HG03442 (cell line): ENCODE results near the gene NAALAD2.
"Not testable (repeated sequence)": the region's sequence is repeated elsewhere in the genome, so short reads cannot be mapped to it uniquely, and the experiment has no call there.

Experiments
- ATAC-seq: cut with Tn5 transposase; IDR thresholded peaks from one replicate; pipeline ENCODE4 v1.9.1; 2021; ENCODE audit warnings: mild to moderate bottlenecking, moderate library complexity; ENCODE audit not compliant: unreplicated experiment

NAALAD2 gene

DNA sequence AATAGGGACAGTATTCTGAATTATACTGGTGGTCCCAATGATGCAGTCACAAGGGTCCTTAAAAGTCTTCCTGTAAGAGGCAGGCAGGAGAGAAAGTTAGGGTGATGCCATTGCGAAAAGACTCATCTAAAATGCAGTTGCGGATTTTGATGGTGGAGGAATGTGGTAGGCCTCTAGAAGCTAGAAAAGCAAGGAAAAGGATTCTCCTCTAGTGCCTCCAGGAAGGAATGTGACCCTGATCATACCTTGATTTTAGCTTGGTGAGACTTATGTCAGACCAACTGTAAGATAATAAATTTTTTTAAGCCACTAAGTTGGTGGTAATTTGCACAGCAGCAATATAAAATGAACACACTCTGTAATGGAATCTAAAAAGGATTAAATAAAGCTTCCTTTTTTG is 54.5 kb downstream of the NAALAD2 start:
- no peak for ATAC-seq

DNA sequence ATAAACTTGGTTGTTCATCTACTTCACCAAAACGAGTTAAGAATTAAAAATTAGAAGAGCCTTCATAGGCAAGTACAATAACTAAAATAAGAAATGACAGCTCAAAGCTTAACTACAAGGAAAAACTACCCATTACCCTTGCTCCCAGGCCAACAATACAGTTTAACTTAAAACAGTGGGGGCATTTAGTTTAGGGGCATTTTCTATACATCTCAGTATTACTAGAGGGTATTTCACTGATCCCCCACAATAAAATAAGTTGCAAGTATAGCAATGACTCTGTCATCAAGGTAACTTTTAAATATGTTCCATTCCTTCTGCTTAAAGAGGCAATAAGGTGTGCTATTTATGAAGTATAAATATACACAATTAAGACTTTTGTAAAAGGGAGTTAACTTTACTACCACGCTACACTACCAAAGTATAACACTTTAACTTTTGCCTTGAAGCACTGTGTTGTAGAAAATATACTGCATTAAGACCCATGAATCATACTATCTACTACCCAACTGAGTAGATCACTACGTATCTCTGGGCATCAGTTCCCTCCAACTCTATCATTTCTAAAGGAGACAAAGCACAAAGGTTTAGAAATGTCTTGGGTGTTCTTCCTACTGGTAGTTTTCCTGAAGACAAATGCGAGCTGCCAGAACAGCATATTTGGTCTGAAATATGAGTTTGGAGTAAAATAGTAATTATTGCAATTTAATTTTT is 58.6 kb downstream of the NAALAD2 start:
- no peak for ATAC-seq

DNA sequence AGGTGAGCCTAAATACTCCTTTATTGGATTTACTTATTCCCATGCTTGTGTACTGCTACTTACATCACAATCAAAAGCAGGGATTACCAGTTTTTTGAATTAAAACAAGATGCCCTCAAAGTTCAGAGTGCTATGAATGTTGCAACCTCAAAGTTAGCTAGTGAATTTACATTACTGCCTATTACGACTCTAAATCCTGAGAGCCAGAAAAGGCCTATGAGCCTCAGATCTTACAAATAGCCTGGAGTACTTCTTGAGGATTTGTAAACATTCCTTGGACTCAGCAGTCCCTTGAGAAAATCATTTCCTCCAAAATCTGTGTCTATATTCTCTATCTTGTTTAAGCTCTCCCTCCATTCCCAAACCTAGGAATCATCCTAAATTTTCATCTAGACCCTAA is 62.9 kb downstream of the NAALAD2 start:
- no peak for ATAC-seq

DNA sequence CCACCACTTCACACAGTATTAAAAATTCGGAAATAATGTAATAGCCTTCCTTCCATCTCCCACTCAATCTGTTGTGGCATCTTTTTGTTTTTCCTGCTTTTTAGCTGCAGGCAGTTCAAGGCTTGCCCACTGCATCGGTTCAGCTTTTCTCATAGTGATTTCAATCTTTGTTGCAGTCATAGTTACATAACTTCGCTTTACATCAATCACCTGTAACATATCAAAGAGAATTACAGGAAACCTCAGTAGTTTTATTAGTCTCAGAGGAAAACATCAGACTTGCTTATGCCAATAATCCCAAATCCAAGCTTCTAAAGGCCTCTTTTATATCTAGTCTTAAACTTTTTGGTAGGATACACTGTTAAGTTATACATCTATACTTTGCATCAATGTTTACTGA is 67.9 kb downstream of the NAALAD2 start:
- no peak for ATAC-seq

DNA sequence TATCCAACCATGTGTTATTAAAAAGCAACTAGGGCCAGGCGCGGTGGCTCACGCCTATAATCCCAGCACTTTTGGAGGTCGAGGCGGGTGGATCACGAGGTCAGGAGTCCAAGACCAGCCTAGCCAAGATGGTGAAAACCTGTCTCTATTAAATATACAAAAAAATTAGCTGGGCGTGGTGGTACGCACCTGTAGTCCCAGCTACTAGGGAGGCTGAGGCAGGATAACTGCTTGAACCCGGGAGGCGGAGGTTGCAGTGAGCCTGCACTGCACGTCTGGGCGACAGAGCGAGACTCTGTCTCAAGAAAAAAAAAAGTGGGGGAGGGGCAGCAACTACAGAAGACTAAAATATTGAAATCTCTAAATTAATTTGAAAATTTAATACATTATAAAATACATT is 69.9 kb downstream of the NAALAD2 start:
- no peak for ATAC-seq

DNA sequence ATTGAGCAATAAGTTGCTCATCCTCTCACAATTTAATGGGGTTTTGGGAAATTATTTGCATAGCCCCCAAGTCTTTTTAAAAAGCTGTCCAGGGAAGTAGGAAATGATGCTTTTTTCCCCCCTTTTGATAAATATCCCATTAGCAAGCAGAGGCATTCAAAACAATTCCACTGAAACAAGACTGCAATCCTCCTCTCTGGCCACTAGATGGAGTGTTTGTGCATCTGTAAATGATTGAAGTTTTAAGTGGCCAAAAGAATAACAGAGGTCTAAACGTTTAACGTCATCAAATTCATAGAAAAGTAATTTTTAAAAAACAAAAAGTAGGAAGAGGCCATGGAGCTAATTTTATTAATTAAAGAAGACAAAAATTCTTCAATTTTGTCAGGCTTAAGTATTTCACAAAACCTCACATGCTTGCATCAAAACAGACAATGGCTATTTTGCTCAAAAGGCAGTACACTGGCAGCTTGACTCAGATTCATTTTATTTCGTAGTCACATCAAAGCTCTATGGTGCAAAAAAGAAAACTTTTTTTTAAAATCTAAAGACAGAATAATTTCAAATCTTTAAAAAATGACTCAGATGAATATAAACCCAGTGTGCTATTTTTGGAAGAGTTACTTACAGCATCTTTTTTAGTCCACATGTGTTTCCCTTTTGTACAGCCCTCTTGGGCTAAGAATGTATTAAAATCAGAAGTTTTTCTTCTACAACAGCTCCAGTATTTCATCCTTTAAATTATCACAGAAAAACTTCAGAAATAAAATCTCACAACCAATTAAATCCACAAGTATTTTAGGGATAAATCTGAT is 70.6 kb downstream of the NAALAD2 start:
- peak; percentile 81 for ATAC-seq

DNA sequence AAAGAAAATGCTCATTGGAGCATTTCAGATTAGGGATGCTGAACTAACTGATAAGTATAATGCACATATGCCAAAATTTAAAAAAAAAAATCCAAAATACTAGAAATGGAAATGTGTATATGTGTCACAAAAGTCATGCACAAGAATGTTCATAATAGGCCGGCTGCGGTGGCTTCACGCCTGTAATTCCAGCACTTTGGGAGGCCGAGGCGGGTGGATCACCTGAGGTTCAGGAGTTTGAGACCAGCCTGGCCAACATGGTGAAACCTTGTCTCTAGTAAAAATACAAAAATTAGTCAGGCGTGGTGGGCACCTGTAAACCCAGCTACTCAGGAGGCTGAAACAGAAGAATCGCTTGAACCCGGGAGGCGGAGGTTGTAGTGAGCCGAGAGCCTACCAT is 73.5 kb downstream of the NAALAD2 start:
- not testable (repeated sequence) for ATAC-seq

DNA sequence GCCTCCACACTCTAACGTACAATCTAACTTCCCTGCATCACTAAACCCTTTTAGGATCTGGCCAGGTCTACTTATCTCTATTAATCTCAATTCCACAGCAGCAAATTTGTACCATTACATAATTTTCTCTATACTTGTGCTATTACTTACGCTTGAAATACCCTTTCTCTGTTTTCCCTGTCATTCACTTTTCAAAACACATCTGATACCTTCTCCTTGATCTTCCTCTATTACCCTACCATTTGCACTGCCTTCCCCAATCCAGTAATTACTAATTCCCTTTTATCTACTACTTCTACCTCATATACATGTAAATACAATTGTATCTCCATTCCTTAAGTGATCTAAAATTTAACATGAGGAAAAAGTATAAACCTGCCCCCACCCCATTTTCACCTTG is 74.4 kb downstream of the NAALAD2 start:
- no peak for ATAC-seq

DNA sequence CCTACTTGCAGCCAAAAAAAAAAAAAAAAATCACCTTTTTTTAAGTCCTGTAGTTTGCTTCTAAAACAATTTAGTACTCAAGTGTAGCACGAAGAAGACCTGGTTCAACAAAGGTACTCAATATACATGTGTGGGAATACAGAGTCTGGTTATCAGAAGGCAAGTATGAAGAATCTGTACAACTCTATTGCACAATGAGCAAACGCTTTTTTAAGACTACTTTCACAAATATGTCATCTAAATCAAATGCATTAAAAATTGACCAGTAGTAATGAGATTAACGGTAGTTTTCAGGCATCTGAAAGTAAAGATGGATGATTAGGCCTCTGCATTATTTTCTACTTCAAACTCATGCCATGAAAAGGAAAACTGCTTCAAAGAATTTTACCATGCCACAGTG is 78.9 kb downstream of the NAALAD2 start:
- ATAC-seq = no peak

DNA sequence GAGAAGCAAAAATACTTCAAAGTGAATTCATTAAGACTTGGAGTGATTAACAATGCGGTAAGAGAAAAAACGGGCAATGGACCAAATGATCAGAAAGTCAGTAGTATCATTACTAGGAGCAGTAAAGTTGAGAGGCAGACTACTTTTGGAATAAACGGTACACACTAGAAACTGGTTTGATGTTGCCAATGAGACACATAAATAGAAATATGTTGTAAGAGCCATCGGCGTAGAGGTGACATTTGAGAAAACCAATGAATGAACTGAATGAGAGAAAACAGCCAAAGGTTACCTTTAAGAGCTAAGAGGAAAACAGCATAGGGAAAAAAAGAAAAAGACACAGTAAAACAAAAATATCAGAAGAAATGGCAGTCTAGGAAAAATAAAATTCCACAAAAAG is 82.1 kb downstream of the NAALAD2 start:
- no peak for ATAC-seq

DNA sequence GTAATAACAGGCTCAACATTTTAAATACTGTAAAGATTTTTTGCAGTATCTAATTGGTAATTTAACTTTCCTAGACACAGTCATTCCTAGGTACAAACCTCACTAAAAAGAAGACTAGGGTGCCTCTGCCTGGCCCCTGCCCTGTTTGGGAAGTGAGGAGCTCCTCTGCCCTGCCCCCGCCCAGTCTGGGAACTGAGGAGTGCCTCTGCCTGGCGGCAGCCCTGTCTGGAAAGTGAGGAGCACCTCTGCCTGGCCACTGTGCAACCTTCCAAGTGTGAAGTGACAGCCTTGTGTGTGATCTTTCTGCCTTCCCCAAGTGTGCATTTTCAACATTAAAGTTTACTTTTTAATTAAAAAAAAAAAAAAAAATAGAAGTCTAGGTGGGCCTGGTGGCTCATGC is 84.1 kb downstream of the NAALAD2 start:
- ATAC-seq = no peak

DNA sequence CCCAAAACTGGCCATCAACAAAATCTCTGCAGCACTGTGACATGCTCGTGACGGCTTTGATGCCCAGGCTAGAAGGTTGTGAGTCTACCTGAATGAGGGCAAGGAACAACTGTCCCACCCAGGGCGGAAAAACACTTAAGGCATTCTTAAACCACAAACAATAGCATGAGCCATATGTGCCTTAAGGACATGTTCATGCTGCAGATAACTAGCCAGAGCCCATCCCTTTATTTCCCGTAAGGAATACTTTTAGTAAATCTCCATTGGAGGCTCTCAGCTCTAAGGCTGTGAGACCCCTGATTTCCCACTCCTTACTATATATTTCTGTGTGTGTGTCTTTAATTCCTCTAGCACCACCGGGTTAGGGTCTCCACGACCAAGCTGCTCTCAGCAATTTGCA is 85.0 kb downstream of the NAALAD2 start:
- ATAC-seq = no peak

DNA sequence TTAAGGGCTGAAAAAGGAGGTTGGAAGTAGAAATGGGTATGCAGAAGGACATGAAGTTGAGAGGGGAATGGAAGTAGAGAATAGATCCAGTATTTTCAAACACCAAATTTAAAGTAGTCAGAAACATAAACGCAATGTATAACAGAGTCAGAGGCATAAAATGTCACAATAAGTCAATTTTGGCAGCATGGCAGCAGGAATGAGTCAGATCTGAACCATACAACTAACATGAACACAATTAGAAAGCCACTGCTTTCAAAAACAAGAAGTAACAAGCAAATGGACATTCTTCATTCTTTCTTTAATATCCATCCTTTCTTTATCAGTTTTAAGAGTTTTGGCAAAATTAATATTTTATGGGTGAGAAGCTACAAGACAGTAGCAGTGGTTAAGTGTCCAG is 85.9 kb downstream of the NAALAD2 start:
- ATAC-seq = peak; percentile 24

DNA sequence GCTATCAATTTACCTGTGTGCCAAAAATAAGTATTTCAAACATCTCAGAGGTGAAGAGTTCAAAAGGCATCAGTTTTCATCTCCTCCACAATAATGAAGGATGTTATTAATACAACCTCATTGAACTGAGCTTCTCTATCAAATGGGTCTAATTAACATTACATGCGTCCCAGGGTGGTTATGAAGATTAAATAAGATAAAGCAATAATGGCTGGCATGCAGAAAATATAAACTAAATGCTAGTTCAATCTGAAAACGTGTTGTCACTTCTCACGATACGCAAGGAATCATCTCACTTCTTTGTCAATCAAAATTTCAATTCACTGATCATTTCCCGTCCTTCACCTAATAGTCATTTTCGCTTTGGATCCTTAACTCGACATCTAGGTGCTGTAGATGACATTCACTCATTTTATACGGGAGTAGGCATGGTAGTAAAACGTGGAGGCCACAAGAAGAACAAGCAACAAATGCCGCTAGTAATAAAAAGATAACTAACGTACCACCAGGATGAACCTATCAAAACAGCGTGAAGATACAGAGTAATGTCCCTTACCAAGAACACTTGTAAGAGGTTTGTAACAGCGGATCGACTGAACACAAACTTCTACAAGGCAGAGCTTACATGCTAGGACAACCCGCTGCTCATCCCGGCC is 87.5 kb downstream of the NAALAD2 start:
- ATAC-seq = no peak

DNA sequence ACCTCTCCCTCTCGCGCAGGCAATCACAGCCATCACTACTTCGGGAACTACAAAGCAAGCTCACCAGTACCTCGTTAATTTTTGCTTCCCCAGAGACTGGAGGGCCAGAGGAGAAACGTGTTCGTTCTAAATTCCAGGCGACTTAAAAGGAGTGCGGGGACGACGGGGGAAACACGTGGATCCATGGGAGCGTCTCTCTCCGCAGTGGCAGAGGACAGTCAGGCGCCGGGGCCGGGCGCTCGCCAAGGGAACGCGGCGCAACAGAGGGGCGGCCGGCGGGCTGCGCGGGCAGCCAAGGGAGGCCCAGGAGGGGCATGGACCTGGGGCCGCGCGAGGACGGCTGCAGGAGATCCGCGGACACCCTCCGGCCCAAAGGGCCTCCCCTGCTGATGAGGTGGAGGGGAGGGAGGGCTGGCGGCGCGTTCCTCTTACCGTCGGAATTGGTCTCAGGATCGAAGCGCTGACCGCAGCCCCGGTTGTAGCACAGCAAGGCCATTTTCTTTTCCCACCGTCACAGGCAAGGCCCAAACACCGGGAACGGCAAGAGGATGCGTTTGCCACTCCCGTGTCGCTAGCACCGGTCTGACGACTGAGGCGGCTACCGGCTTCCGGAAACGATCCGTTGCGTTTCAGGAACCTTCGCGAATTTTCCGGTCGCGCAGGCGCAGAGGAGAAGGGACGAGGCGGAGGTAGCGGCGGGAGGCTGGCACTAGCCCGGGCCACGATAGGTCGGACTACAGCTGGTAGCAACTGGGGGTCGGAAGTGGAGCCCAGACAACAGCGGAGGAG is 88.2 kb downstream of the NAALAD2 start, which contains the start of gene CHORDC1:
TSS of gene CHORDC1 (minus strand) at position 591 of the 789 bp plus-strand sequence. CDS start at position 496, 95 bp downstream.
- peak; percentile 89 for ATAC-seq

DNA sequence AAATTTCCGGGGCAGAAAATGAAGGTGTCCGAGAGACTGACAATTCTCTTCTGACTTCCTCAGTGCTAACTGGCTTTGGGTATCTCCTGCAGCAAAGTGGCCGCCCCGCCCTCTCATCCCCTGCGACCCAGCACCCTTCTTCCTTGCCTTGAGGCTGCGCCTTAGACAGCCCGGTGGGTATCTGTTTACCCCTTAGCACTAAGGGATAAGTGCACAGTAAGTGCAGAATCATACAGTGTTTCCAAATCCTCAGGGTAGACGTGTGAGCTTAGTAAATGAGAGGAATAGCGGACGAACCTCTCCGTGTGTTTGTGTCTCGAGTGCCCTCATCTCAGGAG is 88.8 kb downstream of the NAALAD2 start:
- ATAC-seq = no peak

DNA sequence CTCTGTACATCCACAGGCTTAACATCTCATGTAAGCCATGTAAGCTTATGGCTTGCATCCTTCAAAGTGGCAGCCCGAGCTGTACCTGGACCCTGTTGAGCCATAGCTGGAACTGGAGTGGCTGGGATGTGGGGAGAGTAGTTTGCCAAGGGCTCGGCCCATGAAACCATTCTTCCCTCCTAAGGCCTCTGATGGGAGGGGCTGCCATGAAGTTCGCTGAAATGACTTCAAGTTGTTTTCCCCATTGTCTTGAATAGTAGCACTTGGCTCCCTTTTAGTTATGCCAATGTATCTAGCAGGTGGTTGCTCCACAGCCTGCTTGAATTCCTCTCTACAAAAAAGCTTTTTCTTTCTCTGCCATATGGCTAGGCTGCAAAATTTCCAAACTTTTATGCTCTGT is 93.6 kb downstream of the NAALAD2 start:
- no peak for ATAC-seq

DNA sequence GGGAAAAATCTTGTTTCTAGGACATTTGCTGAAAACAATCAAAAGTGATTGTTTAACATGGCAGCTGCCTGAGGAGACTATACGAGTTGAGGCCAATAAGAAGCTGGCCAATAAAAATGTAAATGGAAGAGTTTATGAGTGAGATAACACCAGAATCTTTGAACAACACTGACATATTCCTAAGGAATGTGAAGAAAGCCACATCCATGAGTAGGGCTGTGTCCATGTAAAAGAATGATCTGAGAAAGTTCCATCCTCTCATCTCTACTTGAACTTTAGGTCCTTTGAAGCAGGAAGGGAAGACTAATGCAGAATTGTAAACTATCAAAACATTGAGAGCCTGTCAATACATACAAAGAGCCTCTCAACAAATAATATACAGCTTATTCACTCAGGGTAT is 95.3 kb downstream of the NAALAD2 start:
- ATAC-seq = no peak

DNA sequence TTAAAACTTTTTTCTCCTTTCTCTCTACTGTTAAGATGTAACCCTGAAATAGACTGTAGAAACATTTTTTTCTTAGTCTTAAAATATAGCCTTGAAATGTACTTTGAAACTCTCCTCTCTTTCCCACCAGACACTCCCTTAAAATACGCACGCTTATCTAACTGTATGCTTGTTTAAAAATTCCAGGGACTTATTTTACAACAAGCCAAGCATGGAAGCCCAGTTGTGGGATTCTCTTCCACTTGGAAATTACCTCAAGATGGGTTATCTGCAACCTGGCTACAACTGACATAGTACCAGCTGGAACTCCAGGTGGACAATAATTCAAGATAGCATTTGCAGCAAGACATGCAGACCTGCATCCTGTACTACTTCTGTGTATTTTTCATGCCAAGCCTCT is 100.5 kb downstream of the NAALAD2 start:
- no peak for ATAC-seq

DNA sequence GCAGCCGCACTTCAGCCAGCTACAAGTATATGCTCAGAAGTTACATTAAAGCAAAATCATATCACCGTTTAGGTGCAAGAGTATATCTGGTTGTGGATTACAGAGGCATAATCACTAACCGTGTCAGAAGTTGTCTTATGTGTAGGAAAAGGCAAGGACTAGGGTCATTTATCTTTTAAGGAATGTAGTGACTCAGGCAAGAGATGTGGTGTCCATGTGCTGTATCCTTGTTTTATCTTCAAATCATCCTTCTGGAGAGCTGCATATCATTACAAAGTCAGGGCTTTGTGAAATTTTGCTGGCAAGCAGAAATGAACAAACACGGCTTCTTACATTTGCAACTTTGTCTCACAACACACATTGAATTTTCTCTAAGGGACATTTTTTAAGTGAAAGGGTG is 101.1 kb downstream of the NAALAD2 start:
- no peak for ATAC-seq

DNA sequence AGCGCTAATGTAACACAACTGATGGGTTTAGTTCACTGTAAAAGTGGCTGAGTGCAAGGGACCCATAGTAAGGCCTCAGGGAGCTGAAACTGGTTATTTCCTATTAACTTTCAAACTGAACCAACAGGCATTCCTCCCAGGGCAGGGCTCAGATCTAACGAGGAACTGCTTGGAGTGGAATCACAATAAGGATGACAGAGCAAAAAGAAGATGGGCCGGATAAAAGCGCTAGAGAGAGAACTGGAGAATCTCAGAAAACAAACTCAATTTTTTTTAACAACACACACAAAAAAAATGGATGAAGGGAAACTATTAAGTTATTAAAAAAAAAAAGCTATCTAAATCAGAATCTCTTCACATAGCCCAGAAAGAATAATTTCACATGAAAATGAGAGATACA is 102.5 kb downstream of the NAALAD2 start:
- no peak for ATAC-seq
